ENCODE measurements around the gene NT5M.

The NT5M gene

GRCh38 chr17:17354560-17355349, 51.6 kb downstream of the NT5M start:
- peak; percentile 33 to 66 (median 47) for DNase-seq (ENCODE audit: low read depth in 3 of 3, low spot score in 1 of 3)

GRCh38 chr17:17355426-17355825, 52.3 kb downstream of the NT5M start:
- DNase-seq (ENCODE audit: low read depth in 3 of 3, low spot score in 1 of 3), result no peak

- peak; percentile 17 to 43 (median 42) for DNase-seq (ENCODE audit: low read depth in 3 of 3, low spot score in 1 of 3)
Measured at GRCh38 chr17:17356149-17356930, 53.2 kb downstream of the NT5M start.

GRCh38 chr17:17356931-17357270, 53.7 kb downstream of the NT5M start:
- DNase-seq (ENCODE audit: low read depth in 3 of 3, low spot score in 1 of 3), result no peak

GRCh38 chr17:17358060-17358751, 55.0 kb downstream of the NT5M start:
- DNase-seq (ENCODE audit: low read depth in 3 of 3, low spot score in 1 of 3), result no peak

GRCh38 chr17:17358866-17359265, 55.7 kb downstream of the NT5M start:
- DNase-seq (ENCODE audit: low read depth in 3 of 3, low spot score in 1 of 3), result no peak

GRCh38 chr17:17359271-17359670, 56.1 kb downstream of the NT5M start:
- no peak for DNase-seq (ENCODE audit: low read depth in 3 of 3, low spot score in 1 of 3)

GRCh38 chr17:17360087-17360730, 57.0 kb downstream of the NT5M start:
- DNase-seq (ENCODE audit: low read depth in 3 of 3, low spot score in 1 of 3), result no peak

GRCh38 chr17:17361543-17361866, 58.3 kb downstream of the NT5M start:
- no peak for DNase-seq (ENCODE audit: low read depth in 3 of 3, low spot score in 1 of 3)

GRCh38 chr17:17361867-17362539, 58.8 kb downstream of the NT5M start:
- no peak for DNase-seq (ENCODE audit: low read depth in 3 of 3, low spot score in 1 of 3)

- no peak for DNase-seq (ENCODE audit: low read depth in 3 of 3, low spot score in 1 of 3)
Measured at GRCh38 chr17:17362540-17362930, 59.4 kb downstream of the NT5M start.

- DNase-seq (ENCODE audit: low read depth in 3 of 3, low spot score in 1 of 3), result no peak
Measured at GRCh38 chr17:17363638-17364337, 60.6 kb downstream of the NT5M start.

- DNase-seq (ENCODE audit: low read depth in 3 of 3, low spot score in 1 of 3), result no peak
Measured at GRCh38 chr17:17364338-17364667, 61.1 kb downstream of the NT5M start.

- DNase-seq (ENCODE audit: low read depth in 3 of 3, low spot score in 1 of 3), result no peak
Measured at GRCh38 chr17:17365476-17366110, 62.4 kb downstream of the NT5M start.

GRCh38 chr17:17366235-17366634, 63.1 kb downstream of the NT5M start:
- no peak for DNase-seq (ENCODE audit: low read depth in 3 of 3, low spot score in 1 of 3)

GRCh38 chr17:17366941-17367875, 64.0 kb downstream of the NT5M start:
- no peak for DNase-seq (ENCODE audit: low read depth in 3 of 3, low spot score in 1 of 3)

- no peak for DNase-seq (ENCODE audit: low read depth in 3 of 3, low spot score in 1 of 3)
Measured at GRCh38 chr17:17367931-17368330, 64.8 kb downstream of the NT5M start.

GRCh38 chr17:17370711-17371110, 67.5 kb downstream of the NT5M start:
- no peak for DNase-seq (ENCODE audit: low read depth in 3 of 3, low spot score in 1 of 3)
